HepG2 (cell line): Measurements from ENCODE around the gene ZNF282.

Experiments used
- CTCF ChIP-seq: sonication (generic); formaldehyde crosslinking; IDR thresholded peaks from 2 replicates; pipeline ENCODE4 v1.5.0; 2020; ENCODE audit warnings: mild to moderate bottlenecking, missing genetic modification reagents, moderate library complexity
- MAX ChIP-seq: IDR thresholded peaks from 2 replicates; pipeline ENCODE4 v1.6.1; 2012; ENCODE audit warnings: inconsistent platforms
- MYPOP ChIP-seq: sonication (generic); formaldehyde crosslinking; IDR thresholded peaks from 2 replicates; pipeline ENCODE4 v1.8.1; 2023; ENCODE audit warnings: mild to moderate bottlenecking, moderate library complexity, missing genetic modification reagents
- RXRA ChIP-seq: sonication (generic); formaldehyde crosslinking; IDR thresholded peaks from 2 replicates; pipeline ENCODE4 v1.5.1; 2020; ENCODE audit warnings: missing genetic modification reagents
- TBX2 ChIP-seq: sonication (generic); formaldehyde crosslinking; IDR thresholded peaks from 2 replicates; pipeline ENCODE4 v1.5.0; 2020; ENCODE audit warnings: missing genetic modification reagents, mild to moderate bottlenecking, borderline replicate concordance
- ZBTB38 ChIP-seq: sonication (generic); formaldehyde crosslinking; IDR thresholded peaks from 2 replicates; pipeline ENCODE4 v1.5.1; 2020; ENCODE audit warnings: mild to moderate bottlenecking, missing genetic modification reagents
- ZNF143 ChIP-seq: sonication (generic); formaldehyde crosslinking; IDR thresholded peaks from 2 replicates; pipeline ENCODE4 v1.4.0; 2020; ENCODE audit warnings: missing genetic modification reagents
- ZNF546 ChIP-seq: sonication (generic); formaldehyde crosslinking; conservative IDR thresholded peaks from 2 replicates; pipeline ENCODE4 v1.8.1; 2023; ENCODE audit warnings: mild to moderate bottlenecking, missing genetic modification reagents
- ZSCAN12 ChIP-seq: sonication (generic); formaldehyde crosslinking; IDR thresholded peaks from 2 replicates; pipeline ENCODE4 v1.9.0; 2021; ENCODE audit warnings: mild to moderate bottlenecking, missing genetic modification reagents

- TF ChIP-seq TBX2 (CRISPR knock-in tag) (no peak), MYPOP (CRISPR knock-in tag) (no peak), ZNF546 (CRISPR knock-in tag) (no peak), ZNF143 (no peak), ZSCAN12 (no peak), MAX (no peak), CTCF (CRISPR knock-in tag) (no peak), ZBTB38 (CRISPR knock-in tag) (no peak), RXRA (CRISPR knock-in tag) (no peak)
Measured at GRCh38 chr7:149245244-149245643, 49.9 kb downstream of the ZNF282 start.
